HFFc6 (cell line): ENCODE data around the gene RGS9BP. TPM values are rescaled to one million over a fixed set of nuclear protein-coding genes. Genes with fewer than 3 reads are reported as not detected.

Experiments
- DNase-seq: peaks from one replicate; pipeline ENCODE4 v3.0.0-alpha.2; 2018
- H3K27ac Mint-ChIP-seq: 2 replicates; pipeline ENCODE4 v1.8.0; 2020; ENCODE audit warnings: mild to moderate bottlenecking, mixed read lengths
- H3K27me3 Mint-ChIP-seq: 2 replicates; pipeline ENCODE4 v1.8.0; 2021; ENCODE audit warnings: mild to moderate bottlenecking, moderate library complexity, mixed read lengths; ENCODE audit not compliant: insufficient read depth
- H3K36me3 Mint-ChIP-seq: 2 replicates; pipeline ENCODE4 v1.8.0; 2021; ENCODE audit warnings: low read depth, mixed read lengths
- H3K4me1 Mint-ChIP-seq: 2 replicates; pipeline ENCODE4 v1.8.0; 2020; ENCODE audit warnings: low read depth, mixed read lengths
- H3K4me3 Mint-ChIP-seq: 2 replicates; pipeline ENCODE4 v1.8.0; 2020; ENCODE audit warnings: mild to moderate bottlenecking, moderate library complexity, mixed read lengths
- H3K9me3 Mint-ChIP-seq: 2 replicates; pipeline ENCODE4 v1.8.0; 2020; ENCODE audit warnings: mild to moderate bottlenecking, mixed read lengths
- total RNA-seq, 6 experiments: library from RNA; stranded (reverse); fragmentation: NEBNext Ultra II Directional; extraction: Animal tissue kit (Norgen Biotek cat#: 25700); gene quantifications; 2 replicates in 1 of 6; 3 replicates in 5 of 6; pipeline ENCODE4 v1.2.3, GENCODE V29; 2021
- TF ChIP-seq, protein P1 (sequence below): fragments of 200-600 bp; sonication (generic); IDR thresholded peaks from 2 replicates; pipeline ENCODE4 v1.5.0; 2021; ENCODE audit warnings: antibody characterized with exemption, mild to moderate bottlenecking

RGS9BP gene
- total RNA-seq, 6 experiments from 2014 or later, result 0.16 to 0.38 (median 0.19) TPM

DNA sequence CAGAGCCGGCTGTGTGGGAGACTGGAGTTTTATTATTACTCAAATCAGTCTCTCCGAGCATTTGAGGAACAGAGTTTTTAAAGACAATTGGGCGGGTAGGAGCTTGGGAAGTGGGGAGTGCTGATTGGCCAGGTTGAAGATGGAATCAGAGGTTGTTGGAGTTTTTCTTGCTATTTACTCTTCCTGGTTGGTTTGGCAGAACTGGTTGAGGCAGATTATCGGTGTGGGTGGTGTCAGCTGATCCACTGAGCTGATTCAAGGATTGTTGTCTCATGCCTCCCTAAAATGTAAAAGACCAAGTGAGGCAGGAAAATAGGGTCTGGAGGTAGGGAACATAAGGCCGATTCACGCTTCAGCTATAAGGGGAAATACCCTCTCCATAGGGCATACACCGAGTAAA is 42.6 kb downstream of the RGS9BP start:
- Mint-ChIP-seq H3K36me3 (peaks cover 22% of the 10 kb centered on the region; the same call in 1 of the 2 replicates), H3K27ac (no peak overlapping the region), H3K4me1 (no peaks in the 10 kb centered on the region), H3K4me3 (no peak overlapping the region), H3K27me3 (no peaks in the 10 kb centered on the region; the same call in 1 of the 2 replicates), H3K9me3 (no peaks in the 10 kb centered on the region; the same call in 1 of the 2 replicates)
- DNase-seq, result no peak
- TF ChIP-seq, protein P1, sequence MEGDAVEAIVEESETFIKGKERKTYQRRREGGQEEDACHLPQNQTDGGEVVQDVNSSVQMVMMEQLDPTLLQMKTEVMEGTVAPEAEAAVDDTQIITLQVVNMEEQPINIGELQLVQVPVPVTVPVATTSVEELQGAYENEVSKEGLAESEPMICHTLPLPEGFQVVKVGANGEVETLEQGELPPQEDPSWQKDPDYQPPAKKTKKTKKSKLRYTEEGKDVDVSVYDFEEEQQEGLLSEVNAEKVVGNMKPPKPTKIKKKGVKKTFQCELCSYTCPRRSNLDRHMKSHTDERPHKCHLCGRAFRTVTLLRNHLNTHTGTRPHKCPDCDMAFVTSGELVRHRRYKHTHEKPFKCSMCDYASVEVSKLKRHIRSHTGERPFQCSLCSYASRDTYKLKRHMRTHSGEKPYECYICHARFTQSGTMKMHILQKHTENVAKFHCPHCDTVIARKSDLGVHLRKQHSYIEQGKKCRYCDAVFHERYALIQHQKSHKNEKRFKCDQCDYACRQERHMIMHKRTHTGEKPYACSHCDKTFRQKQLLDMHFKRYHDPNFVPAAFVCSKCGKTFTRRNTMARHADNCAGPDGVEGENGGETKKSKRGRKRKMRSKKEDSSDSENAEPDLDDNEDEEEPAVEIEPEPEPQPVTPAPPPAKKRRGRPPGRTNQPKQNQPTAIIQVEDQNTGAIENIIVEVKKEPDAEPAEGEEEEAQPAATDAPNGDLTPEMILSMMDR, result no peak

DNA sequence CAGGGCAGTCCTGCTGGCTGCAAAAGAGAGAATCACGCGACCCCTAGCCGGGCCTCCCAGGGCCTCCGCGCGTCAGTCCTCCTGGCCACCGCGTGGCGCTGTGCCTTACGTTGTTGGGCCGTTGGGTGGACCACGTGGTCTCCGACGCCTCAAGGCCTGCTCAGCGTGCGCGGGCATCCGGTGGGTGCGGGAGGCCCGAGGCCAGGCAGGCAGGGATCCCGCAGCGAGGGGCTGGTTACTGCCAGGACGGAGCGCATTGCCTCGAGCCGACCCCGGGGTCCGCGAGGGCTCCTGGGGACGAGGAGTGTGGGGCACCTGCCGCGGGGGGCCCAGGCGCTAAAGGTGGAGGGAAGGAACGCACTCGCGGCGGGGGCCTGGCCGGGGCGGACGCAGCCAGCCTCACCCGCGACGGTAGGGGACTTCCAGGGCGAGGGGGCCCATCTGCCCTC is 44.0 kb downstream of the RGS9BP start, which contains the start of gene TDRD12:
Gene TDRD12 (plus strand): TSS at position 157 of the 449 bp plus-strand sequence. CDS start 306 bp downstream, outside the sequence.
- Mint-ChIP-seq H3K27ac (no peak within 1 kb of the TSS), H3K4me1 (no peaks in the 10 kb centered on the region), H3K4me3 (no peak within 1 kb of the TSS), H3K27me3 (peaks cover 3% of the 10 kb centered on the region), H3K9me3 (no peaks in the 10 kb centered on the region; the same call in 1 of the 2 replicates), H3K36me3 (peaks cover 17% of the 10 kb centered on the region; the same call in 1 of the 2 replicates)
- TF ChIP-seq, protein P1, result peak; percentile 32; the same call in 1 of the 2 replicates
- no peak for DNase-seq

DNA sequence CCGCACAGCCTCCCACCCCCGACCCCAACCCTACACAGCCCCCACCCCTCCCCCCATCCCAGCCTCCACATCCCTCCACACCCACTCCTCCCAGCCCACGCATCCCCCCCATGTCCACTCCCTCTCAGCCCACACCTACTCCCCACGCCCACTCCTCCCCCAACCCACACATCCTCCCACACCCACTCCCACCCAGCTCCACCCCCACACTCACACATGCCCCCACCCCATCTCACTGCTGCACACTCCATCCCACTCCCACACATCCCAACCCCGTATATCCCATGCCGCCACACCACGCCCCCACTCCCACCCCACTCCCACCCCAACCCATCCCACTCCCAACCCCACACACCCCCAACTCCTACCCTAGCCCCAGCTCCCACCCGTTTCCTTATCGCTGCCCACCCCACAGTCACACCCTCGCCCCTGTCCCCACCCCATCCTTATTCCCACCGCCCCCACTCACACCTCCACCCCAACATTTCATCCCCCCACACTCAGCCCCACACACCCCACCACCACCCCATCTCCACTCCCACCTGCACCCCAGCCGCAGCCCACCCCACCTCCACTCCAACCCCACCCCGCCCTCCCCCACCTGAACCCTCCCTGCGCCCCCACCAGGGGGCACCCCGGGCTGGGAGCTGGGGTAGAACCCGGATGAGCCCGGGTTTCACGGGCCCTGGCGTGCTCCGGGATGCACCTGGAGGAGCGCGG is 44.7 kb downstream of the RGS9BP start:
- Mint-ChIP-seq H3K4me3 (no peak overlapping the region), H3K4me1 (no peaks in the 10 kb centered on the region), H3K36me3 (peaks cover 11% of the 10 kb centered on the region; the same call in 1 of the 2 replicates), H3K27ac (no peak overlapping the region), H3K27me3 (peaks cover 3% of the 10 kb centered on the region), H3K9me3 (no peaks in the 10 kb centered on the region; the same call in 1 of the 2 replicates)
- TF ChIP-seq, protein P1, result no peak
- DNase-seq, result no peak

DNA sequence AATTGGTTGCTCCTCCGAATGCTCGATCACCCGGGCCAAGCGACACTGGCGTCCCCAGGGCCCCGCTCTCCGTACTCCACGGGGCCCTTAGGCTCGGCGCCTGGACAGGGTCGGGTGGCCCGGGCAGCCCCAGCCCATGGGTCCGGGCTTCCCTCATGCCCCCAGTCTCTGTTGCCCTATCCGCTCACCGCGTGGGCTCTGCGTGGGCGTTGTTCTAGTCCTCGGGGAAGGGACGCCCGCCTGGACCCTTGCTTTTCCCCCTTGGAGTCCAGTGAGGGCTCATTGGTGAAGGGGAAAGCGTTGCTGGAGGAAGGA is 45.2 kb downstream of the RGS9BP start:
- Mint-ChIP-seq H3K4me3 (no peak overlapping the region), H3K4me1 (no peaks in the 10 kb centered on the region), H3K36me3 (peaks cover 11% of the 10 kb centered on the region; the same call in 1 of the 2 replicates), H3K27me3 (peaks cover 3% of the 10 kb centered on the region), H3K9me3 (no peaks in the 10 kb centered on the region; the same call in 1 of the 2 replicates), H3K27ac (no peak overlapping the region)
- TF ChIP-seq, protein P1, result no peak
- DNase-seq, result no peak

Other genes starting within 250 kb of the RGS9BP start
- 100 to 1,000 TPM; 146 to 196 (median 174) TPM for gene PDCD5, start 94.7 kb upstream of the RGS9BP start, total RNA-seq
- gene ANKRD27, start 668 bp upstream of the RGS9BP start, total RNA-seq, result 10 to 100 TPM; 26.7 to 31.3 (median 28.5) TPM
- gene NUDT19, start 16.0 kb downstream of the RGS9BP start, total RNA-seq, result 10 to 100 TPM; 12.8 to 15.1 (median 14.3) TPM
- gene TDRD12, start 43.9 kb downstream of the RGS9BP start, total RNA-seq, result under 1 TPM in 5 of 6 experiments, not detected in 1; 0.07 to 0.31 (median 0.18) TPM
- gene SLC7A9, start 193.9 kb downstream of the RGS9BP start, total RNA-seq, result not detected